ENCODE results near the gene POLE.

Gene POLE

GRCh38 chr12:132632521-132633228, 54.5 kb downstream of the POLE start:
- ATAC-seq (replicated peaks), result no peak
- Mint-ChIP-seq H3K4me3 (no peak overlapping the region), H3K27ac (peak overlapping the region; percentile 24 to 62), H3K4me1 (ENCODE audit: low read depth in 2 of 2) (no peaks in the 10 kb centered on the region), H3K36me3 (ENCODE audit: insufficient read depth) (peaks cover 7% of the 10 kb centered on the region), H3K27me3 (no peaks in the 10 kb centered on the region), H3K9me3 (no peaks in the 10 kb centered on the region)
- DNase-seq, result no peak

DNA sequence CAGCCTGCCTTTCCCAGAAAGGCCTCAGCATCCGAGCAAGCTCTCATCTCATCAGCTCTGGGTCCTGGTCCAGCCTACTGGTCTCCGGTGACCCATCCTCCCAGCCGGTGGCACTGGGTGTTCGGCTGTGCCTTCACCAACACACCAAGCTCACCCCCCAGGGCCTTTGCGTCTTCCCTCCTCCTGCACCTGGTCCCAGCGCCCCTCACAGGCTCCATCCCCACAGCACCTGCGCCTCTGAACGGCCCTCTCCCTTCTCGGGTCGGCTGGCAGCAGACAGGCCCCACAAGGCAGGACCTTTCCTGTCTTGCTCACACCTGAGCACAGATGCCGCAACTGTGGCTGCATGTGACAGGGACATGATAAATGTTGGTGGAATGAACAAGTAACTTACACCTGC, 55.5 kb downstream of the POLE start:
- H3K4me1 Mint-ChIP-seq (ENCODE audit: low read depth in 2 of 2), result no peaks in the 10 kb centered on the region
- no peak for ATAC-seq (replicated peaks)
- no peaks in the 10 kb centered on the region for H3K9me3 Mint-ChIP-seq
- no peak overlapping the region for H3K27ac Mint-ChIP-seq
- H3K27me3 Mint-ChIP-seq, result no peaks in the 10 kb centered on the region
- no peak for DNase-seq
- H3K36me3 Mint-ChIP-seq (ENCODE audit: insufficient read depth), result peaks cover 7% of the 10 kb centered on the region
- no peak overlapping the region for H3K4me3 Mint-ChIP-seq

- peaks cover 7% of the 10 kb centered on the region for H3K36me3 Mint-ChIP-seq (ENCODE audit: insufficient read depth)
- DNase-seq (no peak), ATAC-seq (replicated peaks) (no peak)
- H3K27ac Mint-ChIP-seq, result no peak overlapping the region
- H3K9me3 Mint-ChIP-seq, result no peaks in the 10 kb centered on the region
- H3K27me3 Mint-ChIP-seq, result no peaks in the 10 kb centered on the region
- no peak overlapping the region for H3K4me3 Mint-ChIP-seq
- H3K4me1 Mint-ChIP-seq (ENCODE audit: low read depth in 2 of 2), result no peaks in the 10 kb centered on the region
These were observed 56.5 kb downstream of the POLE start for GRCh38 chr12:132630672-132631071.

- DNase-seq (no peak), ATAC-seq (replicated peaks) (no peak)
- Mint-ChIP-seq H3K36me3 (ENCODE audit: insufficient read depth) (peaks cover 7% of the 10 kb centered on the region), H3K27ac (no peak overlapping the region), H3K4me3 (no peak overlapping the region), H3K4me1 (ENCODE audit: low read depth in 2 of 2) (no peaks in the 10 kb centered on the region), H3K9me3 (no peaks in the 10 kb centered on the region), H3K27me3 (no peaks in the 10 kb centered on the region)
These were observed 57.8 kb downstream of the POLE start for GRCh38 chr12:132629330-132629729.

DNA sequence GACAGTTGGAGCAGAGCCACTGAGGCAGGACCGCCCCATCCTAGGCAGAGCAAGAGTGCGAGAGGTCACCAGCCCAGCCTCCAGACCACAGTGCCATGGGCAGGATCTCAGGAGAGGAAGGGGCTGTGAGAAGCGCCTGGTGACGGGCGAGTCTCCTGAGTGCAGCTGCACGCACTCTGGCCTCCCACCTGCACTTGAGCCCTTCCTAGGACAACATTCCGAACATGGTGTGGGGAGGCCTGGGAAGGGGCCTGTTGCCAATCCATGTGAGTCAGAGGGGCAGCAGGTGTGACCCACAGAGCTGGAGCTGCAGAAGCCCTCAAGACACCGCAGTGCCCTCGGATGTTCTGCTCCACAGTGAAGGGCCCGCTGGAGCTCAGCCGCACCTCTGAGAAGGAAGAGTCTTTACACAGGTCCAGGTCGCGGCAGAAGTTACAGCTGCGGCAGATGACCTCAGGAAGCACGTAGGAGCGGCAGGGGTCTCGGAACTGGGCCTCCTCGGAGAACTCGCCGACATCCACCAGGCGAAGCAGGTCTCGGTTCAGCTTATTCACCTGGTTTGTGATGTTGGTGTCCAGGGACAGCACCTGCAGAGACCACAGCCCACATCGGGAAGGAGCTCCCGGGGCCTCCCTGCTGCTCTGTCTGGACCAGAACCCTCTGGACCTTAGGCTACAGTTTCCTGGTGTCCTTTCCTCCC, 61.3 kb downstream of the POLE start:
- no peaks in the 10 kb centered on the region for H3K9me3 Mint-ChIP-seq
- H3K4me3 Mint-ChIP-seq, result no peak overlapping the region
- H3K36me3 Mint-ChIP-seq (ENCODE audit: insufficient read depth), result no peaks in the 10 kb centered on the region
- ATAC-seq (replicated peaks) (no peak), DNase-seq (no peak)
- peaks cover 4 to 7% of the 10 kb centered on the region in 2 donors for H3K4me1 Mint-ChIP-seq (ENCODE audit: low read depth in 2 of 2)
- no peak overlapping the region for H3K27ac Mint-ChIP-seq
- H3K27me3 Mint-ChIP-seq, result no peaks in the 10 kb centered on the region

DNA sequence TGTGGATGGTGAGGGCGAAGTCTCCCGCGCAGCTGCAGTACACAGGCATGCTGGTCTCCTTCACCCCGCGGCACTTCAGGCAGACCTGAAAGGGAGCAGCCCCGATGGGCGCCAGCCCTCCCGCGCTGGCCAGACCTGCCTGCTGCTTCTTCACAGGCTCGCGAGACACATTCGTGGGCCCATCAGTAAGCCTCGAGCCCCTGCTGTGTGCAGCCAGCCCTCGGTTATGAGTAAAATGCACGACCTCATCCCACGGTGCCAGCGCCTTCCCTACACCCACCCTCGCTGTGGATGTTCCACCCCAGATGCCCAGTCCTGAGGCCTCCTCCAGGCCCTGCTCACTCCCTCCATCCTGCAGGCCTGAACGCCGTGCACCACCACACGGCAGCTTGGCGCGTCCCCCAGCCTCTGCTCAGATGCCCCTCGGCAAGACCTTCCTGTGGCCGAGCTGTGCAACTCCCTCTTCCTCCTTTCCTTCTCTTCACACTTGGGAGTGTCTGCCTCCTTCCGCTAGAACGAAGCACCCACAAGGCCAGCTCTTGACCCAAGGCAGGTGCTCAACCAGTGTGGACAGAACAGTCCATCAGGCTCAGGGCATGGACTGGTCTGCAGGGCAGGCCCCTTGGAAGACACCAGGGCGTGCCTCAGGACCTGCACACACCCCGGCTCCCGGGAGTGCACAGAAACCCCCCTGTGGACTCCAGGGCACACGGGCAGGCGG, 62.1 kb downstream of the POLE start:
- Mint-ChIP-seq H3K36me3 (ENCODE audit: insufficient read depth) (no peaks in the 10 kb centered on the region), H3K27ac (peak overlapping the region in 1 of 2 donors; percentile 68), H3K4me1 (ENCODE audit: low read depth in 2 of 2) (peaks cover 4 to 7% of the 10 kb centered on the region in 2 donors), H3K4me3 (no peak overlapping the region), H3K27me3 (no peaks in the 10 kb centered on the region), H3K9me3 (no peaks in the 10 kb centered on the region)
- DNase-seq (no peak), ATAC-seq (replicated peaks) (no peak)

GRCh38 chr12:132624186-132624855, 62.8 kb downstream of the POLE start:
- H3K4me3 Mint-ChIP-seq, result no peak overlapping the region
- ATAC-seq (replicated peaks) (no peak), DNase-seq (no peak)
- H3K27ac Mint-ChIP-seq, result peak overlapping the region in 1 of 2 donors; percentile 49
- H3K27me3 Mint-ChIP-seq, result no peaks in the 10 kb centered on the region
- no peaks in the 10 kb centered on the region for H3K36me3 Mint-ChIP-seq (ENCODE audit: insufficient read depth)
- no peaks in the 10 kb centered on the region for H3K9me3 Mint-ChIP-seq
- H3K4me1 Mint-ChIP-seq (ENCODE audit: low read depth in 2 of 2), result peaks cover 4 to 7% of the 10 kb centered on the region in 2 donors

DNA sequence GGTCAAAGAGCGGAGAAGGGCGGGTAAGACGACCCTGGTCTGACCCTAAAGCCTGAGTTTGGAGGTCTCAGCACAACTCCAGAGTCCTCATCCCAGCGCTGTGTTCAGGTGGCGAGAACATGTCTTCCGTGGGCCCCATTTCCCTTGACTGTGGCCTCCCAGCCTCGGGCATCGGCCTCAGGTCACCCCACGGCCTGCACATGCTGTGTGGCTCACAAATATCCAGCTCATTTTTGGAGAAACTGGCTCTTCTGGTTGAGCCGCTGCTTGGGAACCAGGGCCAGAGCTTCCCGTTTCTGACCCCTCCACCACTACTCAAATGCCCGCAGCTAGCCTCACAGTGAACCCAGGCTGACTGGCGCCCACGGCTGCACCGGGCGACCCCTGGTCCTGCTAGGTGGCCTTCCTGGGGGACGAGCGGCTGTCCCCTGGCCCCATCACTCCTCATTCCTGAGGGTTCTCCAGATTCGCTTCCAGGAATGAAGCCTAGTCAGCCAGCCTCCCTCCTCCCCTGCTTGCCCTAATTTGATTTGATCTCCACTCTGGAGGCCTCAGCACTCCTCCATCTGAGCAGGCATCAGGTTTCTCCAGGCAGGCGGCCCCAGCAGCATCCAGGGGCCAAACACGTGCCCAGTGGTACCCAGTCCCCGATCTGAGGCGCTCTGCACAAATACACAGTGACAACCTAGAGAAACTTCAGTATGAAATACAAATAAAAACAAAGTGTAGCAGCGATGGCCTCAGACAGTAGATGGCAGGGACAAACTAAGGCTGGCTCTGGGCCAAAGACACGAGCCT, 63.9 kb downstream of the POLE start:
- Mint-ChIP-seq H3K4me3 (no peak overlapping the region), H3K27me3 (peaks cover under 1 to 2% of the 10 kb centered on the region in 2 donors), H3K27ac (peak overlapping the region; percentile 49 to 66), H3K36me3 (ENCODE audit: insufficient read depth) (no peaks in the 10 kb centered on the region), H3K9me3 (no peaks in the 10 kb centered on the region), H3K4me1 (ENCODE audit: low read depth in 2 of 2) (peaks cover 4 to 7% of the 10 kb centered on the region in 2 donors)
- DNase-seq (no peak), ATAC-seq (replicated peaks) (no peak)

GRCh38 chr12:132622437-132623071, 64.6 kb downstream of the POLE start:
- Mint-ChIP-seq H3K27me3 (peaks cover 8 to 10% of the 10 kb centered on the region in 2 donors), H3K27ac (no peak overlapping the region), H3K36me3 (ENCODE audit: insufficient read depth) (no peaks in the 10 kb centered on the region), H3K4me3 (no peak overlapping the region), H3K4me1 (ENCODE audit: low read depth in 2 of 2) (peaks cover 4 to 10% of the 10 kb centered on the region in 2 donors), H3K9me3 (no peaks in the 10 kb centered on the region)
- ATAC-seq (replicated peaks), result no peak
- DNase-seq, result no peak

DNA sequence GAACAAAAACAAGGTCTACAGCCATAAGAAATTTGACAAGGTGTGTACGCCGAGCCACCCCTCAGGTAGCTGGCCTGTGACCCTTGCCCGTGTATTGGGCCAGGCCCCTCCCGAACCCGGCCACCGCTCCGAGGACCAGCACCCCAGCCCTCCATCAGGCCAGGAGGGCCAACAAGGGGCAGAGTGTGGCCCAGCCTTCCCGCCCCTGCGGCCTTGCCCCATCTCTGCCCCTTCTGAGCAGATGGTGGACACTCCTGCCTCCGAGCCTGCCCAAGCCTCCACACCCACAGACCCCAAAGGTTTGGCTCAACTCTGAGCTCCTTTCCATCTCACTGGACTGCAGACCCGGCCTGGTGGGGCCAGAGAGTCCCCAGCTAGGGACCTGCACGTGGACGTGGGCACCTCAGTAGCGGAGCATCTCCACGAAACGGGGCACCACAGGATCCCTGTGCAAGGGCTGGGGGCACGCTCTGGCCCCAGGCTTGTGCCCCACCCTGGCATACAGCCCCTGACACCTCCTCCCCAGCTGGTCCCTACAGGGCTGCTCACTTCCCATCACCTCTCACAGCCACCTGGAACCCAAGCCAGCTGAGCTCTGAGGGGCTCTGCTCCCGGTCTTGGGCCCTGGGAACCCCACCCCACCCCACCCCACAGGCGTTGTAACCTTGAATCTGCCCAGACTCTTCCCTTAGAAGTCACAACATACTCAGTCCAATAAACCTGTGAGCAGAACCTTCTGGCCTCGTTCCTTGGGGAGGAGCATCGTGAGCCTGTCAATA, 65.3 kb downstream of the POLE start:
- no peaks in the 10 kb centered on the region for H3K9me3 Mint-ChIP-seq
- peaks cover 13 to 17% of the 10 kb centered on the region in 2 donors for H3K27me3 Mint-ChIP-seq
- H3K4me1 Mint-ChIP-seq (ENCODE audit: low read depth in 2 of 2), result peaks cover 4 to 10% of the 10 kb centered on the region in 2 donors
- H3K27ac Mint-ChIP-seq, result no peak overlapping the region
- no peak overlapping the region for H3K4me3 Mint-ChIP-seq
- DNase-seq (no peak), ATAC-seq (replicated peaks) (no peak)
- no peaks in the 10 kb centered on the region for H3K36me3 Mint-ChIP-seq (ENCODE audit: insufficient read depth)

DNA sequence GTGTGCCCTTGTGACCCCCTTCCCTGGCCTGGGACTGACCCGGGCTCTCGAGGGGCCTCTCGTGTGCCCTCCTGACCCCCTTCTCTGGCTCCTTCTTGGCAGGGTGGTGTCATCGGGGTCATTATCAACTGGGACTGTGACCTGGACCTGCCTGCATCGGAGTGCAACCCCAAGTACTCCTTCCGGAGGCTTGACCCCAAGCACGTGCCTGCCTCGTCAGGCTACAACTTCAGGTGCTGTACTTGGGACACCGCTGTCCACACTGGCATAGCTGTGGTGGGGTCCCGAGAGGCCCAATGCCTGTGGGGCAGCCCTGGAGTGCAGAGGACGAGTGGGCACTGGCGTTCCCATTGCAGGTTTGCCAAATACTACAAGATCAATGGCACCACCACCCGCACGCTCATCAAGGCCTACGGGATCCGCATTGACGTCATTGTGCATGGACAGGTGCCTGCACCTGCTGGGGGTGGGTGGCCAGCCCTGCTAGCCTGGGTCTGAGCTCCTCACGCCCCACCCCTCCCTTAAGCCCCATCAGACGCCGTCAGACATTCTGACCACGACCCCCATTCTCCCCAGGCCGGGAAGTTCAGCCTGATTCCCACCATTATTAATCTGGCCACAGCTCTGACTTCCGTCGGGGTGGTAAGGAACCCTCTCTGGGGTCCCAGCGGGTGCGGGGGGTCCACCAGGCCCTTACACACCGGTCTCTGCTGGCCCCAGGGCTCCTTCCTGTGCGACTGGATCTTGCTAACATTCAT, 66.1 kb downstream of the POLE start:
- Mint-ChIP-seq H3K27ac (no peak overlapping the region), H3K4me1 (ENCODE audit: low read depth in 2 of 2) (peaks cover 4 to 10% of the 10 kb centered on the region in 2 donors), H3K27me3 (peaks cover 19 to 24% of the 10 kb centered on the region in 2 donors), H3K9me3 (no peaks in the 10 kb centered on the region), H3K4me3 (no peak overlapping the region), H3K36me3 (ENCODE audit: insufficient read depth) (no peaks in the 10 kb centered on the region)
- no peak for DNase-seq
- ATAC-seq (replicated peaks), result no peak
